Measurements from ENCODE around the gene TSPEAR.

Gene TSPEAR

GRCh38 chr21:44539046-44539445 lies 172.3 kb downstream of the TSPEAR start:
- FAIRE-seq, result no peak
- TF ChIP-seq POLR2A (IDR thresholded peaks at IDR 0.05; ENCODE audit: low read depth, low read length) (no peak), SPI1 (IDR thresholded peaks at IDR 0.05; ENCODE audit: low read depth, low read length) (no peak)

GRCh38 chr21:44537930-44538911 lies 173.2 kb downstream of the TSPEAR start:
- DNase-seq (ENCODE audit: insufficient read length, low spot score) (no peak), FAIRE-seq (no peak)
- no peak for TF ChIP-seq PAX5 (IDR thresholded peaks at IDR 0.05; ENCODE audit: insufficient read depth, low read length, severe bottlenecking)
- TF ChIP-seq TAF1 (IDR thresholded peaks at IDR 0.05; ENCODE audit: low read depth, low read length), result no peak
- no peak for TF ChIP-seq SPI1 (IDR thresholded peaks at IDR 0.05; ENCODE audit: low read depth, low read length)
- TF ChIP-seq POU2F2 (IDR thresholded peaks at IDR 0.05; ENCODE audit: low read depth, low read length), result no peak

More at GRCh38 chr21:44539046-44539445, 172.3 kb downstream of the TSPEAR start:
- DNase-seq (ENCODE audit: insufficient read length, low spot score), result no peak

- no peak for DNase-seq (ENCODE audit: insufficient read length, low spot score)
- no peak for TF ChIP-seq SPI1 (IDR thresholded peaks at IDR 0.05; ENCODE audit: low read depth, low read length)
- no peak for TF ChIP-seq POU2F2 (IDR thresholded peaks at IDR 0.05; ENCODE audit: low read depth, low read length)
- no peak for TF ChIP-seq TAF1 (IDR thresholded peaks at IDR 0.05; ENCODE audit: low read depth, low read length)
- TF ChIP-seq POLR2AphosphoS5 (IDR thresholded peaks at IDR 0.05; ENCODE audit: low read depth, low read length), result no peak
- TF ChIP-seq PAX5 (IDR thresholded peaks at IDR 0.05; ENCODE audit: insufficient read depth, low read length, severe bottlenecking), result no peak
- TF ChIP-seq POLR2A (IDR thresholded peaks at IDR 0.05; ENCODE audit: low read depth, low read length), result no peak
- FAIRE-seq, result no peak
Observed at GRCh38 chr21:44535963-44536362, 175.4 kb downstream of the TSPEAR start.

- TF ChIP-seq SPI1 (IDR thresholded peaks at IDR 0.05; ENCODE audit: low read depth, low read length), result no peak
- TF ChIP-seq PAX5 (IDR thresholded peaks at IDR 0.05; ENCODE audit: insufficient read depth, low read length, severe bottlenecking), result no peak
- no peak for TF ChIP-seq POLR2AphosphoS5 (IDR thresholded peaks at IDR 0.05; ENCODE audit: low read depth, low read length)
- FAIRE-seq (no peak), DNase-seq (ENCODE audit: insufficient read length, low spot score) (no peak)
Observed at GRCh38 chr21:44534688-44535087, 176.7 kb downstream of the TSPEAR start.

- TF ChIP-seq POLR2A (IDR thresholded peaks at IDR 0.05; ENCODE audit: low read depth, low read length) (no peak), POLR2AphosphoS5 (IDR thresholded peaks at IDR 0.05; ENCODE audit: low read depth, low read length) (no peak), POU2F2 (IDR thresholded peaks at IDR 0.05; ENCODE audit: low read depth, low read length) (no peak), PAX5 (IDR thresholded peaks at IDR 0.05; ENCODE audit: insufficient read depth, low read length, severe bottlenecking) (no peak), TAF1 (IDR thresholded peaks at IDR 0.05; ENCODE audit: low read depth, low read length) (no peak), SPI1 (IDR thresholded peaks at IDR 0.05; ENCODE audit: low read depth, low read length) (no peak)
- no peak for DNase-seq (ENCODE audit: insufficient read length, low spot score)
- no peak for FAIRE-seq
Observed at GRCh38 chr21:44533891-44534627, 177.3 kb downstream of the TSPEAR start.

- no peak for DNase-seq (ENCODE audit: insufficient read length, low spot score)
- FAIRE-seq, result no peak
- no peak for TF ChIP-seq POLR2A (IDR thresholded peaks at IDR 0.05; ENCODE audit: low read depth, low read length)
Observed at GRCh38 chr21:44533121-44533890, 178.1 kb downstream of the TSPEAR start.

- FAIRE-seq (no peak), DNase-seq (ENCODE audit: insufficient read length, low spot score) (no peak)
- TF ChIP-seq POLR2AphosphoS5 (IDR thresholded peaks at IDR 0.05; ENCODE audit: low read depth, low read length) (no peak), TAF1 (IDR thresholded peaks at IDR 0.05; ENCODE audit: low read depth, low read length) (no peak), POU2F2 (IDR thresholded peaks at IDR 0.05; ENCODE audit: low read depth, low read length) (no peak), PAX5 (IDR thresholded peaks at IDR 0.05; ENCODE audit: insufficient read depth, low read length, severe bottlenecking) (no peak), SPI1 (IDR thresholded peaks at IDR 0.05; ENCODE audit: low read depth, low read length) (no peak), POLR2A (IDR thresholded peaks at IDR 0.05; ENCODE audit: low read depth, low read length) (no peak)
Observed at GRCh38 chr21:44532712-44533111, 178.7 kb downstream of the TSPEAR start.

- DNase-seq (ENCODE audit: insufficient read length, low spot score) (no peak), FAIRE-seq (no peak)
- TF ChIP-seq POU2F2 (IDR thresholded peaks at IDR 0.05; ENCODE audit: low read depth, low read length) (no peak), TAF1 (IDR thresholded peaks at IDR 0.05; ENCODE audit: low read depth, low read length) (no peak), PAX5 (IDR thresholded peaks at IDR 0.05; ENCODE audit: insufficient read depth, low read length, severe bottlenecking) (no peak), SPI1 (IDR thresholded peaks at IDR 0.05; ENCODE audit: low read depth, low read length) (no peak), POLR2A (IDR thresholded peaks at IDR 0.05; ENCODE audit: low read depth, low read length) (no peak), POLR2AphosphoS5 (IDR thresholded peaks at IDR 0.05; ENCODE audit: low read depth, low read length) (no peak)
Observed at GRCh38 chr21:44531606-44532564, 179.5 kb downstream of the TSPEAR start.
